GM19099 (cell line): ENCODE data around the gene PBX1.

ENCODE experiments used
- POLR2A ChIP-seq: IDR thresholded peaks from 3 replicates; pipeline ENCODE4 v1.6.1; 2011; ENCODE audit warnings: low read depth; ENCODE audit not compliant: insufficient read length; ENCODE audit errors: extremely low read depth

PBX1 gene

GRCh38 chr1:164562061-164562460, 3.1 kb downstream of the PBX1 start:
- TF ChIP-seq POLR2A = no peak

DNA sequence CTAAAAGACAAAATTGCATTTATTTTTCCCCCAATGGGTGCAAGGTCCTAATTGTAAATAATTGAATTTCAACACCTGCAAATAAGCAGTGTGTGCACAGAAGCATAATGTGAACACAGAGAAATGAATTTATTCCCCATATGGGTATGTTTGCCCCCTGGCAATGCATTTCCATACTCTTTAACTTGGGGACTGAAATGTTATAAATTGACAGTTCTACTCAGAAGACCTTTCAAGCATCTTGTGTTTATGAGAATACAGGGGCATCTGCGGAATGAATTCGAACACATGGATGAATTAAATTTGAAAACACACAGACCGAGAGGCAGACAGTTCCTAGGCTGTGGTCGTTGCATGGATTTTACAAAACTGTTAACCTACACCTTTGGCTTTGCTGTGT, 3.5 kb downstream of the PBX1 start:
- no peak for TF ChIP-seq POLR2A

DNA sequence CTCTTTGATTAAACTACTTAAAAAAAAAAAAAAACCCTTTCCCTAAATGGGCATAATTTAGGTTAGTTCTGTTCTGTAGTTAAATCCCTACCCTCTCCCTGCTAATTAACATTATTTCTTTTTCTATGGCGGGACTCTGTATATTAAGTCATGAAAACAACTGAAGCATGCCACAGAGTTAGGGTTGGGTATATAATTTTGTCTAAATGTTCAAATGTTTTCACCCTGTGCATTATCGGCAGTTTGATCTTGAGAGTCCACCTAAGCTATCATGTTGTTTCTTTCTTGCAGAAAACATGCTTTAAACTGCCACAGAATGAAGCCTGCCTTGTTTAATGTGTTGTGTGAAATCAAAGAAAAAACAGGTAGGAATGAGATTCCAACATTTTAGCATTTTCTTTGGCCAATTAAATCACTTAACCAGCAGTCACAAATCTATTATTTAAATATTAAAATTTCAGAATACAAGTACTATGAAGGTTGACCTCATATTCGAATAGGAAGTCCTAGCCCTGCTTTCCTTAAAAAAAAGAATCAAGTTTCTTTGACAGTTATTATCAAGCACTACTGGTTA, 4.0 kb downstream of the PBX1 start:
- TF ChIP-seq POLR2A = no peak

DNA sequence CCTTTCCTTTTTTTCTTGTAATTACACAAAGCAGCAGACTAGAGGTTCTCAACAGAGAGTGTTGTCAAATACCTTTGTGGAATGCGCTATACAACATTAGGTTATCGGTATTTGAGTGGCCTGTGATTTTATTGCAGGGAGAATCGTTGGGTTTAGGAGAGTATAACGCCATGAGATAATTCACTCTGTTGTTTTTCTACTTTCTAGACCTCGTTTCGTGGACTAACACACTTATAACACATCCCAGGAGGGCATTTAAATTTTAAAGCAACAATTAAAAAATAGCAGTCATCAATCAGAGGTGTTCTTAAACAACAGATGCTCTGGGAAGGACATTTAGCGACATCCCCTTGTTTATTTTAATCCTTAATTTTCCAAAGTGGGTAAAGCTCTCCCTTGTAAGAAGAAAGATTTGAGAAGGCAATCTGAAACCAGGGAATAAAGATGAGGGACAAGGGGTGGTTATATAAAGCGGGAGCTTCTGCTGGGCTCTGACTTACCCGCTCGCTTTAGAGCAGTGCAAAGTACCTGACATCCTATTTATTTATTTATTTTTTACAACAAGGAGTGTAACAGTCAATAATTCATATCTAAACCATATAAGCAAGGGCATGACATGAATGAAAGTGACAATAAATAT, 4.9 kb downstream of the PBX1 start:
- TF ChIP-seq POLR2A = no peak

- no peak for TF ChIP-seq POLR2A
Measured at GRCh38 chr1:164564378-164564777, 5.4 kb downstream of the PBX1 start.

DNA sequence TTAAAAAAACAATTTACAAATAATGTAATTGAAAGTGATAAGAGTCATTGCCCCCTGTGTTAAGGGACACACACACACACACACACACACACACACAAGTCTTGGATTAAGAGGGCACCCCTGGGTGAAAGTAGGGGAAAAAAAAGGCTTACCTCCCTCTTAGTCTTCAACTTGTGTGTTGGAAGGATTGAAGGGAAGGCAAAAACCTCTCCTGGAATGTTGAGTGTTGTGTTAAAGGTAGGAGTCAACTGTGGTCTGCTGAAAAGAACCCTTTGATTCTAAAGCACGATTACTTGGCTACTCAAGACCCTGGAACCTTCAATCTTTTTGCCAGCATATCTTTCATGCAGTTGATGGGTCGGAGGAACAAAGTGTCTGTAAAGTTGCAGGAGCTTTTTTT, 6.4 kb downstream of the PBX1 start:
- TF ChIP-seq POLR2A = no peak

DNA sequence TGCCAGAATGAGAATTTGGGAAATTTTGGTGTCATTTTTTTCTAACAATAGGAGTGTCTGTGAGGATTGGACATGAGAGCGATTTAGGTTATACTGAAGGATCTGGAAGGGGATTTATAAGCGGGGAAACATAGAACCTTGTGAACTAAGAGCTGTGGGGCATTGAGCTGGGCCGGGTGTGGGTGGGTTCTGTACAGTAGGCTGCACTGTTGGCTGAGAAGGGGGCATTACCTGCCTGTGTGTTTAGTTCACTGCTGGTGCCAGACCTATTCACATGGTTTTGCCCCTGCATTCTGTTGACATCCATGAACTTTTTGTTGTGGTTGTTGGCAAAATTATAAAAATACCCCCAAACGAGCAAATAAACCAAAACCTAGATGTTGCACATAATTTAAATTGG, 8.8 kb downstream of the PBX1 start:
- TF ChIP-seq POLR2A = no peak

GRCh38 chr1:164569241-164569640, 10.3 kb downstream of the PBX1 start:
- TF ChIP-seq POLR2A = no peak

DNA sequence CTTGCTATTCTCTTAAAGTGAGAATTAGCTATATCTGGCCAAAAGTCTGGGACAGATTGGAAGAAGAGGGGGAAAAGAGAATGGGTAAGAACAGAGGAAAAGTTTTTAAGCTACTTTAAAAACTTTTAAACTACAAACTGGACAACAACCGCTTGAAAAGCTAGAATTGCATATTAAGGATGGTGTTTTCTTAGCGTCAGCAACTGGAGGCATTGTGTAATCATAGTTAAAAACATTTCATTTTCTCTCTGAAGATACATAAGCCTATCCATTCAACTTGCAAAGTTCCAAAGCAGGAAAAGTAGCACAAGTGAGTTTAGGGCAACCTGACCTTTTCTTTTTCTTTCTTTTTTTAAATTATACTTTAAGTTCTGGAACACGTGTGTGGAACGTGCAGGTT, 10.9 kb downstream of the PBX1 start:
- TF ChIP-seq POLR2A = no peak

GRCh38 chr1:164571333-164571732, 12.3 kb downstream of the PBX1 start:
- TF ChIP-seq POLR2A = no peak

GRCh38 chr1:164575356-164575886, 16.4 kb downstream of the PBX1 start:
- TF ChIP-seq POLR2A = no peak

GRCh38 chr1:164576291-164577271, 17.6 kb downstream of the PBX1 start:
- TF ChIP-seq POLR2A = no peak

- no peak for TF ChIP-seq POLR2A
Measured at GRCh38 chr1:164577291-164577690, 18.3 kb downstream of the PBX1 start.

DNA sequence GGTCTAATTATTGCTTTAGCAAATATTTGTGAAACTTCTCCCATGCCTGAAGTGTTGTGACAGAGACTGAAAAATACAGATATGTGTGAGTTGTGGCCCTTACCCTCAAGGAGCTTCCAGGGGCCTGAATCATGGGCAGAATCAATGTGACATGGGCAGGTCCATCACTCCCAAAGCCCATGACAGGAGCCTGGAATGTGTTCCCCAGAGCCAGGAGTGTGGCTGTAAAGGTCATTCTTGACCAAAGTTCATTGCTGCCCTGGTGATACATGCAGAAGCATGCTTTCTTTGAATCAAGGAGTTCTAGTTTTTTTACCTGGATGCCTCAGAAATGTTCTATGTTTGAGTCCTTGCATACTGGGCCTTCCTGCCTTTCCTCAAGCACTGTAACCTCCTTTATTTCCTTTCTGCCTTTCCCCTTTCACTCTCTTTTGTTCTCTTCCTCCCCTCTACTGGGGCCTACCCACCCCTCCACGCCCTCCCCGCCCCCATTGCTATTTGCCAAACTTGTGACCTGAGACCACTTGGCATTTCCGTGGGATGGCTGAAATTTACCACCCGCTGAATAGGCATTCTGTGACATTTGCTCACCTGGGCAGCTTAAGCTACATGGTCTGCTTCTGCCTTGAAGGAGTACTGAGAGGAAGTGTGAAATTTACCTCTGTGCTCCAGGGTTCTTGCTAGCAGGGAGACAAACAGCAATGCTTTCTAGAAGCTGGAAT, 19.7 kb downstream of the PBX1 start:
- TF ChIP-seq POLR2A = no peak

GRCh38 chr1:164579381-164579780, 20.4 kb downstream of the PBX1 start:
- TF ChIP-seq POLR2A = no peak
